NK-92 (cell line): ENCODE results near the gene LONP2.
"Not testable (repeated sequence)": the region's sequence is repeated elsewhere in the genome, so short reads cannot be mapped to it uniquely, and the experiment has no call there.

Experiments used
- DNase-seq: peaks from one replicate; lab custom pipeline; 2025; ENCODE audit not compliant: unreplicated experiment; lab: John Stamatoyannopoulos, UW

The LONP2 gene

GRCh38 chr16:48235556-48236136 is 8.5 kb upstream of the LONP2 start:
- DNase-seq, result no peak

- no peak for DNase-seq
Observed at GRCh38 chr16:48236286-48236685, 7.8 kb upstream of the LONP2 start.

GRCh38 chr16:48240147-48240546 is 4.0 kb upstream of the LONP2 start:
- not testable (repeated sequence) for DNase-seq

- DNase-seq, result no peak
Observed at GRCh38 chr16:48244863-48245195, 729 bp downstream of the LONP2 start.

- no peak for DNase-seq
Observed at GRCh38 chr16:48246066-48246465, 2.0 kb downstream of the LONP2 start.

GRCh38 chr16:48247311-48247710 is 3.2 kb downstream of the LONP2 start, which contains the start of gene ABCC11:
ABCC11 (minus strand) TSS chr16:48247539; CDS start chr16:48231921, 15,618 bp downstream.
- no peak for DNase-seq

- DNase-seq, result no peak
Observed at GRCh38 chr16:48250520-48251278, 6.6 kb downstream of the LONP2 start.

GRCh38 chr16:48252013-48252412 is 7.9 kb downstream of the LONP2 start:
- no peak for DNase-seq

GRCh38 chr16:48256579-48257177 is 12.6 kb downstream of the LONP2 start:
- DNase-seq, result no peak

GRCh38 chr16:48261569-48261968 is 17.5 kb downstream of the LONP2 start:
- no peak for DNase-seq

- no peak for DNase-seq
Observed at GRCh38 chr16:48262631-48263030, 18.5 kb downstream of the LONP2 start.

- no peak for DNase-seq
Observed at GRCh38 chr16:48269011-48269410, 24.9 kb downstream of the LONP2 start.

GRCh38 chr16:48271728-48272127 is 27.6 kb downstream of the LONP2 start:
- no peak for DNase-seq

- no peak for DNase-seq
Observed at GRCh38 chr16:48272837-48273421, 28.8 kb downstream of the LONP2 start.

- no peak for DNase-seq
Observed at GRCh38 chr16:48274476-48274875, 30.4 kb downstream of the LONP2 start.

GRCh38 chr16:48276102-48276501 is 32.0 kb downstream of the LONP2 start:
- DNase-seq, result no peak

GRCh38 chr16:48277158-48277557 is 33.1 kb downstream of the LONP2 start:
- DNase-seq, result no peak

GRCh38 chr16:48279199-48279598 is 35.1 kb downstream of the LONP2 start:
- no peak for DNase-seq

- no peak for DNase-seq
Observed at GRCh38 chr16:48280546-48280945, 36.4 kb downstream of the LONP2 start.

- DNase-seq, result no peak
Observed at GRCh38 chr16:48282636-48283263, 38.6 kb downstream of the LONP2 start.

GRCh38 chr16:48284772-48285409 is 40.8 kb downstream of the LONP2 start:
- no peak for DNase-seq
